K562 (cell line): ENCODE measurements around the gene LENEP. TPM values are rescaled to one million over a fixed set of nuclear protein-coding genes. Genes with fewer than 3 reads are reported as not detected.

Experiments used
- E2F6 ChIP-seq, 2 experiments: IDR thresholded peaks; 2 replicates each; pipeline ENCODE4 v1.6.1; 2011; ENCODE audit warnings: borderline replicate concordance in 1 of 2, control low read depth in 1 of 2, low read depth in 1 of 2, low read length in 1 of 2, mild to moderate bottlenecking in 1 of 2, mixed read lengths in 1 of 2, moderate library complexity in 1 of 2; ENCODE audit not compliant: insufficient read depth in 1 of 2, insufficient read length in 1 of 2, poor library complexity in 1 of 2, severe bottlenecking in 1 of 2; ENCODE audit errors: extremely low read depth in 1 of 2
- HMBOX1 ChIP-seq: sonication (generic); IDR thresholded peaks from 2 replicates; pipeline ENCODE4 v1.6.1; 2016
- MLLT1 ChIP-seq, 2 experiments: fragments of 450-650 bp; IDR thresholded peaks; 2 replicates each; pipeline ENCODE4 v1.6.1; 2016
- REST ChIP-seq, 2 experiments: fragments of 450-650 bp; formaldehyde crosslinking in 1 of 2; IDR thresholded peaks; 2 replicates each; pipeline versions ENCODE4 v1.4.0 to v1.6.1; 2014 to 2020; ENCODE audit warnings: mild to moderate bottlenecking in 2 of 2, borderline replicate concordance in 1 of 2, low read depth in 1 of 2
- THAP12 ChIP-seq: fragments of 250-450 bp; sonication (Bioruptor Pico); IDR thresholded peaks from 2 replicates; pipeline ENCODE4 v1.9.0; 2021; ENCODE audit warnings: mild to moderate bottlenecking, inconsistent platforms
- ZNF24 ChIP-seq: fragments of 450-650 bp; IDR thresholded peaks from 2 replicates; pipeline ENCODE4 v1.6.1; 2016
- polyA plus RNA-seq, 8 experiments: library from polyadenylated mRNA; depleted of rRNA in 4 of 8; stranded (reverse) in 5 of 8; unstranded in 3 of 8; fragments of >200 nt; fragmentation: Nextera tagmentation in 2 of 8; fragmentation: Illumina TruSeq in 1 of 8; extraction: Ambion mirVana in 2 of 8; extraction: Trizol in 1 of 8; gene quantifications; 2 replicates each; pipeline versions ENCODE4 v1.2.1 to v1.2.3, GENCODE V29; 2011 to 2014; ENCODE audit warnings: inconsistent platforms in 1 of 8, missing spikeins in 1 of 8
- total RNA-seq, 7 experiments: library from RNA; depleted of rRNA in 6 of 7; stranded (reverse); fragments of >200 nt in 6 of 7; fragmentation: Illumina TruSeq in 2 of 7; extraction: Trizol in 2 of 7; gene quantifications; 2 replicates each; pipeline versions ENCODE4 v1.2.1 to v1.2.3, GENCODE V29; 2011 to 2021; ENCODE audit warnings: low replicate concordance in 1 of 7

The LENEP gene
- total and polyA plus RNA-seq, 9 of the 15 experiments (the other 6 are each of a cell fraction or from before 2014, with no cell fraction given): 0.23 to 0.87 (median 0.67) TPM; not detected in 5

- TF ChIP-seq REST (IDR thresholded peaks at IDR 0.05; ENCODE audit: borderline replicate concordance): peak; percentile 91
- TF ChIP-seq REST (CRISPR knock-in tag; IDR thresholded peaks at IDR 0.05; ENCODE audit: low read depth): peak; percentile 33; the same call in 1 of the 2 replicates
- TF ChIP-seq THAP12 (CRISPR knock-in tag): peak; percentile 11; the same call in 1 of the 2 replicates
- TF ChIP-seq MLLT1 (IDR thresholded peaks at IDR 0.05): peak; percentile 56 to 98; a peak in 3 of 4 replicates
- TF ChIP-seq HMBOX1: no peak
- TF ChIP-seq E2F6 (IDR thresholded peaks at IDR 0.05; ENCODE audit: borderline replicate concordance in 1 of 2, extremely low read depth in 1 of 2, insufficient read depth in 1 of 2, insufficient read length in 1 of 2, low read depth in 1 of 2, low read length in 1 of 2, poor library complexity in 1 of 2, severe bottlenecking in 1 of 2): peak; percentile 33 to 41
- TF ChIP-seq ZNF24: peak; percentile 80
Measured at GRCh38 chr1:155017041-155017945, 23.9 kb downstream of the LENEP start (continued).
